SK-N-SH (cell line): ENCODE results near the gene DENND1C.

Experiments used
- GABPA ChIP-seq: IDR thresholded peaks from 2 replicates; pipeline ENCODE4 v1.4.0; 2012; ENCODE audit warnings: low read depth, mild to moderate bottlenecking
- NFIC ChIP-seq: IDR thresholded peaks from 2 replicates; pipeline ENCODE4 v1.4.0; 2012; ENCODE audit warnings: borderline replicate concordance
- TF ChIP-seq, protein P1 (sequence below): fragments of 150-350 bp; IDR thresholded peaks from 2 replicates; pipeline ENCODE4 v1.6.1; 2017; ENCODE audit warnings: antibody characterized with exemption, low read length, low read depth, borderline replicate concordance
- TF ChIP-seq, protein P2 (sequence below): fragments of 200-600 bp; sonication (generic); IDR thresholded peaks from 2 replicates; pipeline ENCODE4 v1.6.1; 2017; ENCODE audit warnings: antibody characterized with exemption, mild to moderate bottlenecking, moderate library complexity

DNA sequence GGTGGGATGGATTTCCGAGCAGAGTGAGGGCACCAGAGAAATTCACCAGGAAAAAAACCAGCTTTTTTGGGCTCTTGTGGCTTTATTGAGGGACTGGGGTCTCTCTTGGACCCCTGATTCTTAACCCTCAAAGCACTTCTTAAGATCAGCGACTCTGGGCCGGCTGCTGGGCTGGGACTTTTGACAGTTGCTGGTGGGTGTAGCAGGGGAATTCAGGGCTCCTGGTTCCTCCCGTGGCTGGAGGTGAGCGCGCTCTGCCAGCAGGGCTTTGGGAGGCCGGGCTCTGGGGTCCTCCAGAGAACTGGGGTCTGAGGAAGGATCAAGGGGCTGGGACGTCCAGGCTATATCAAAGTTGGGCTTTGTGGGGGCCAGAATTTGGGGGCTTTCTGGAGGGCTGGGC lies 14.2 kb downstream of the DENND1C start:
- no peak for TF ChIP-seq GABPA
- TF ChIP-seq NFIC, result no peak
- TF ChIP-seq, protein P1, sequence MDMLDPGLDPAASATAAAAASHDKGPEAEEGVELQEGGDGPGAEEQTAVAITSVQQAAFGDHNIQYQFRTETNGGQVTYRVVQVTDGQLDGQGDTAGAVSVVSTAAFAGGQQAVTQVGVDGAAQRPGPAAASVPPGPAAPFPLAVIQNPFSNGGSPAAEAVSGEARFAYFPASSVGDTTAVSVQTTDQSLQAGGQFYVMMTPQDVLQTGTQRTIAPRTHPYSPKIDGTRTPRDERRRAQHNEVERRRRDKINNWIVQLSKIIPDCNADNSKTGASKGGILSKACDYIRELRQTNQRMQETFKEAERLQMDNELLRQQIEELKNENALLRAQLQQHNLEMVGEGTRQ, result no peak
- TF ChIP-seq, protein P2, sequence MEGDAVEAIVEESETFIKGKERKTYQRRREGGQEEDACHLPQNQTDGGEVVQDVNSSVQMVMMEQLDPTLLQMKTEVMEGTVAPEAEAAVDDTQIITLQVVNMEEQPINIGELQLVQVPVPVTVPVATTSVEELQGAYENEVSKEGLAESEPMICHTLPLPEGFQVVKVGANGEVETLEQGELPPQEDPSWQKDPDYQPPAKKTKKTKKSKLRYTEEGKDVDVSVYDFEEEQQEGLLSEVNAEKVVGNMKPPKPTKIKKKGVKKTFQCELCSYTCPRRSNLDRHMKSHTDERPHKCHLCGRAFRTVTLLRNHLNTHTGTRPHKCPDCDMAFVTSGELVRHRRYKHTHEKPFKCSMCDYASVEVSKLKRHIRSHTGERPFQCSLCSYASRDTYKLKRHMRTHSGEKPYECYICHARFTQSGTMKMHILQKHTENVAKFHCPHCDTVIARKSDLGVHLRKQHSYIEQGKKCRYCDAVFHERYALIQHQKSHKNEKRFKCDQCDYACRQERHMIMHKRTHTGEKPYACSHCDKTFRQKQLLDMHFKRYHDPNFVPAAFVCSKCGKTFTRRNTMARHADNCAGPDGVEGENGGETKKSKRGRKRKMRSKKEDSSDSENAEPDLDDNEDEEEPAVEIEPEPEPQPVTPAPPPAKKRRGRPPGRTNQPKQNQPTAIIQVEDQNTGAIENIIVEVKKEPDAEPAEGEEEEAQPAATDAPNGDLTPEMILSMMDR, result no peak
